Body of pancreas (tissue), 4 donors: ENCODE measurements around the gene SENP7.
"Not testable (repeated sequence)": the region's sequence is repeated elsewhere in the genome, so short reads cannot be mapped to it uniquely, and the experiment has no call there.

Experiments used
- POLR2A ChIP-seq, 3 donors: fragments of 450-650 bp; IDR thresholded peaks; one replicate each; pipeline ENCODE4 v1.6.1; 2016; ENCODE audit warnings: antibody characterized with exemption in 3 of 3, mild to moderate bottlenecking in 2 of 3
- TF ChIP-seq, protein P1 (sequence below), 7 experiments: fragments of 450-650 bp in 4 of 7; fragments of 200-600 bp in 3 of 7; sonication (generic) in 3 of 7; IDR thresholded peaks; one replicate each; pipeline ENCODE4 v1.5.1; 2016 to 2019; ENCODE audit warnings: antibody characterized with exemption in 7 of 7

DNA sequence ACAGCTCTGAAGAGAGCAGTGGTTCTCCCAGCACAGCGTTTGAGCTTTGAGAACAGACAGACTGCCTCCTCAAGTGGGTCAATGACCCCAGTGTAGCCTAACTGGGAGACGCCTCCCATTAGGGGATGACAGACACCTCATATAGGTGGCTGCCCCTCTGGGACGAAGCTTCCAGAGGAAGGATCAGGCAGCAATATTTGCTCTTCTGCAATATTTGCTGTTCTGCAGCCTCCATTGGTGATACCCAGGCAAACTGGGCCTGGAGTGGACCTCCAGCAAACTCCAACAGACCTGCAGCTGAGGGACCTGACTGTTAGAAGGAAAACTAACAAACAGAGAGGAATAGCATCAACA, 45.7 kb downstream of the SENP7 start:
- TF ChIP-seq, protein P1, sequence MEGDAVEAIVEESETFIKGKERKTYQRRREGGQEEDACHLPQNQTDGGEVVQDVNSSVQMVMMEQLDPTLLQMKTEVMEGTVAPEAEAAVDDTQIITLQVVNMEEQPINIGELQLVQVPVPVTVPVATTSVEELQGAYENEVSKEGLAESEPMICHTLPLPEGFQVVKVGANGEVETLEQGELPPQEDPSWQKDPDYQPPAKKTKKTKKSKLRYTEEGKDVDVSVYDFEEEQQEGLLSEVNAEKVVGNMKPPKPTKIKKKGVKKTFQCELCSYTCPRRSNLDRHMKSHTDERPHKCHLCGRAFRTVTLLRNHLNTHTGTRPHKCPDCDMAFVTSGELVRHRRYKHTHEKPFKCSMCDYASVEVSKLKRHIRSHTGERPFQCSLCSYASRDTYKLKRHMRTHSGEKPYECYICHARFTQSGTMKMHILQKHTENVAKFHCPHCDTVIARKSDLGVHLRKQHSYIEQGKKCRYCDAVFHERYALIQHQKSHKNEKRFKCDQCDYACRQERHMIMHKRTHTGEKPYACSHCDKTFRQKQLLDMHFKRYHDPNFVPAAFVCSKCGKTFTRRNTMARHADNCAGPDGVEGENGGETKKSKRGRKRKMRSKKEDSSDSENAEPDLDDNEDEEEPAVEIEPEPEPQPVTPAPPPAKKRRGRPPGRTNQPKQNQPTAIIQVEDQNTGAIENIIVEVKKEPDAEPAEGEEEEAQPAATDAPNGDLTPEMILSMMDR (IDR thresholded peaks at IDR 0.05): not testable (repeated sequence)
- TF ChIP-seq POLR2A (IDR thresholded peaks at IDR 0.05): not testable (repeated sequence)
